ENCODE results near the gene ATAT1. TPM values are rescaled to one million over a fixed set of nuclear protein-coding genes. Genes with fewer than 3 reads are reported as not detected.
A peak's percentile ranks its signal among the peaks of the same experiment; 100 is the strongest.

ATAT1 gene
- total and polyA plus RNA-seq, 2 of the 13 experiments (the other 11 are each of a cell fraction or from before 2014, with no cell fraction given), result 9.2 to 23.6 TPM

DNA sequence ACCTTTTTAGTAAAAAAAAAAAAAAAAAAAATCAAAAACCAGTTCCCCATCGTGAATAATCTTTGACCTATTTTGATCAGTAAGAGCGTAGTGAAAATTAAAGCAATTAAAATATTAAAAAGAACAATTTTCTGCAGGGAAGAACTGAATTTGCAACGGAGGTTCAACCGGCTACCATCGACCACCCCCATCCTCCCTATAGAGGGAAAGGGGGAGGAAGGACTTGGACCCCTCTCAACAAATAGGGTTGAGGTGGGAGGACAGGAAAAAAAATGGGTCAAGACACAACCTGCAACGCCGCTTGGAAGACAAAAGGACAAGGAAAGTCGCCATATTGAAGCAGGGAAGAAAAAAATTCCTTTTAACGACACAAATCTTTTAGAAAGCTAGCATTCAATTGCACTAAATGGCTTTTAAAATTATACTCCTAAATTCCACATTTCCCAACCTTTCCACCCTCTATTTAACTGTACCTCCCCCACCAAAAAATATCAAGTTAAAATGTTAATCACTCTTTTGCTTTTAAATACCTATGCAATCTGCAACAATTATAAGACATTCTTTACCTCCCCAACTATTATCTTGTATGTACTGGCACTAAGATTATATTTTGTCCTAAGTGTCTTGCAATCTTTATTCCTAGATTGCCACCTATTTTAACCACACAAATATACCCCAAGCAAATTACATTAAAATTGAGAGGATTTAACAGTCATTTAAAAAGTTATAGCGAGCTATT is 11.3 kb upstream of the ATAT1 start (continued):
- TF ChIP-seq, protein P1, sequence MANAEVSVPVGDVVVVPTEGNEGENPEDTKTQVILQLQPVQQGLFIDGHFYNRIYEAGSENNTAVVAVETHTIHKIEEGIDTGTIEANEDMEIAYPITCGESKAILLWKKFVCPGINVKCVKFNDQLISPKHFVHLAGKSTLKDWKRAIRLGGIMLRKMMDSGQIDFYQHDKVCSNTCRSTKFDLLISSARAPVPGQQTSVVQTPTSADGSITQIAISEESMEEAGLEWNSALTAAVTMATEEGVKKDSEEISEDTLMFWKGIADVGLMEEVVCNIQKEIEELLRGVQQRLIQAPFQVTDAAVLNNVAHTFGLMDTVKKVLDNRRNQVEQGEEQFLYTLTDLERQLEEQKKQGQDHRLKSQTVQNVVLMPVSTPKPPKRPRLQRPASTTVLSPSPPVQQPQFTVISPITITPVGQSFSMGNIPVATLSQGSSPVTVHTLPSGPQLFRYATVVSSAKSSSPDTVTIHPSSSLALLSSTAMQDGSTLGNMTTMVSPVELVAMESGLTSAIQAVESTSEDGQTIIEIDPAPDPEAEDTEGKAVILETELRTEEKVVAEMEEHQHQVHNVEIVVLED (CRISPR knock-in tag; IDR thresholded peaks at IDR 0.05; ENCODE audit: borderline replicate concordance), result 0 out of 2 replicates have a peak, but pooled peaks have one; percentile 6
- TF ChIP-seq RAD21 (CRISPR knock-in tag; IDR thresholded peaks at IDR 0.05), result peak; percentile 5; the same call in 1 of the 2 replicates
- TF ChIP-seq, protein P2, sequence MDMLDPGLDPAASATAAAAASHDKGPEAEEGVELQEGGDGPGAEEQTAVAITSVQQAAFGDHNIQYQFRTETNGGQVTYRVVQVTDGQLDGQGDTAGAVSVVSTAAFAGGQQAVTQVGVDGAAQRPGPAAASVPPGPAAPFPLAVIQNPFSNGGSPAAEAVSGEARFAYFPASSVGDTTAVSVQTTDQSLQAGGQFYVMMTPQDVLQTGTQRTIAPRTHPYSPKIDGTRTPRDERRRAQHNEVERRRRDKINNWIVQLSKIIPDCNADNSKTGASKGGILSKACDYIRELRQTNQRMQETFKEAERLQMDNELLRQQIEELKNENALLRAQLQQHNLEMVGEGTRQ (IDR thresholded peaks at IDR 0.05; ENCODE audit: low read depth, low read length), result no peak
- TF ChIP-seq, protein P2 (CRISPR knock-in tag; IDR thresholded peaks at IDR 0.05; ENCODE audit: borderline replicate concordance), result no peak; the same call in 1 of the 2 replicates
- TF ChIP-seq MIER3 (CRISPR knock-in tag; IDR thresholded peaks at IDR 0.05; ENCODE audit: borderline replicate concordance), result peak; percentile 76
- no peak for TF ChIP-seq KLF15 (CRISPR knock-in tag; IDR thresholded peaks at IDR 0.05; ENCODE audit: borderline replicate concordance)
- TF ChIP-seq SRSF9 (IDR thresholded peaks at IDR 0.05; ENCODE audit: borderline replicate concordance, insufficient read depth, low read depth, low read length, poor library complexity, severe bottlenecking), result peak; percentile 84
- no peak for TF ChIP-seq ELF1 (CRISPR knock-in tag; IDR thresholded peaks at IDR 0.05)
- TF ChIP-seq, protein P3, sequence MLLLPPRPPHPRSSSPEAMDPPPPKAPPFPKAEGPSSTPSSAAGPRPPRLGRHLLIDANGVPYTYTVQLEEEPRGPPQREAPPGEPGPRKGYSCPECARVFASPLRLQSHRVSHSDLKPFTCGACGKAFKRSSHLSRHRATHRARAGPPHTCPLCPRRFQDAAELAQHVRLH (CRISPR knock-in tag; IDR thresholded peaks at IDR 0.05; ENCODE audit: borderline replicate concordance, low read depth), result no peak
- no peak for TF ChIP-seq MZF1 (CRISPR knock-in tag; IDR thresholded peaks at IDR 0.05; ENCODE audit: borderline replicate concordance)
- TF ChIP-seq, protein P4, sequence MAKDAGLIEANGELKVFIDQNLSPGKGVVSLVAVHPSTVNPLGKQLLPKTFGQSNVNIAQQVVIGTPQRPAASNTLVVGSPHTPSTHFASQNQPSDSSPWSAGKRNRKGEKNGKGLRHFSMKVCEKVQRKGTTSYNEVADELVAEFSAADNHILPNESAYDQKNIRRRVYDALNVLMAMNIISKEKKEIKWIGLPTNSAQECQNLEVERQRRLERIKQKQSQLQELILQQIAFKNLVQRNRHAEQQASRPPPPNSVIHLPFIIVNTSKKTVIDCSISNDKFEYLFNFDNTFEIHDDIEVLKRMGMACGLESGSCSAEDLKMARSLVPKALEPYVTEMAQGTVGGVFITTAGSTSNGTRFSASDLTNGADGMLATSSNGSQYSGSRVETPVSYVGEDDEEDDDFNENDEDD (CRISPR knock-in tag; IDR thresholded peaks at IDR 0.05; ENCODE audit: borderline replicate concordance), result peak; percentile 10; the same call in 1 of the 2 replicates
- TF ChIP-seq SRSF4 (IDR thresholded peaks at IDR 0.05; ENCODE audit: low read depth, low read length, poor library complexity, severe bottlenecking), result peak; percentile 97
- 0 out of 2 replicates have a peak, but pooled peaks have one; percentile 20 for TF ChIP-seq FOXK1 (CRISPR knock-in tag; IDR thresholded peaks at IDR 0.05; ENCODE audit: borderline replicate concordance, low read depth)
- 0 out of 2 replicates have a peak, but pooled peaks have one; percentile 18 for TF ChIP-seq ZNF546 (CRISPR knock-in tag; conservative IDR thresholded peaks at IDR 0.05)
- TF ChIP-seq, protein P5, sequence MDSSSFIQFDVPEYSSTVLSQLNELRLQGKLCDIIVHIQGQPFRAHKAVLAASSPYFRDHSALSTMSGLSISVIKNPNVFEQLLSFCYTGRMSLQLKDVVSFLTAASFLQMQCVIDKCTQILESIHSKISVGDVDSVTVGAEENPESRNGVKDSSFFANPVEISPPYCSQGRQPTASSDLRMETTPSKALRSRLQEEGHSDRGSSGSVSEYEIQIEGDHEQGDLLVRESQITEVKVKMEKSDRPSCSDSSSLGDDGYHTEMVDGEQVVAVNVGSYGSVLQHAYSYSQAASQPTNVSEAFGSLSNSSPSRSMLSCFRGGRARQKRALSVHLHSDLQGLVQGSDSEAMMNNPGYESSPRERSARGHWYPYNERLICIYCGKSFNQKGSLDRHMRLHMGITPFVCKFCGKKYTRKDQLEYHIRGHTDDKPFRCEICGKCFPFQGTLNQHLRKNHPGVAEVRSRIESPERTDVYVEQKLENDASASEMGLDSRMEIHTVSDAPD (CRISPR knock-in tag; IDR thresholded peaks at IDR 0.05), result no peak
- 0 out of 2 replicates have a peak, but pooled peaks have one; percentile 31 for TF ChIP-seq JUN (CRISPR knock-in tag; IDR thresholded peaks at IDR 0.05)
- TF ChIP-seq ZNF496 (CRISPR knock-in tag; IDR thresholded peaks at IDR 0.05; ENCODE audit: insufficient replicate concordance), result no peak
- TF ChIP-seq HCFC1 (IDR thresholded peaks at IDR 0.05; ENCODE audit: low read depth, low read length), result no peak
- TF ChIP-seq ZSCAN9 (CRISPR knock-in tag; IDR thresholded peaks at IDR 0.05; ENCODE audit: borderline replicate concordance), result 0 out of 2 replicates have a peak, but pooled peaks have one; percentile 20
